PC-3 (cell line): ENCODE data around the gene TFG. TPM values are rescaled to one million over a fixed set of nuclear protein-coding genes. Genes with fewer than 3 reads are reported as not detected.

Experiments used
- ATAC-seq: fragments of 200-7000 bp; cut with Tn5 transposase; 2 replicates; pipeline ENCODE4 v1.9.1; 2020; ENCODE audit warnings: mild to moderate bottlenecking, moderate library complexity
- BruUV-seq: library from RNA; stranded (reverse); fragments of 400-500 nt; replicated peaks from 2 replicates; lab custom pipeline; 2021; lab: Mats Ljungman, UMichigan
- CTCF ChIA-PET: fragments of 300-600 bp; sonication (Branson Sonifier 250); formaldehyde crosslinking; loops from one replicate; lab custom pipeline; 2022; ENCODE audit warnings: antibody characterized with exemption; lab: Charles Lee
- POLR2A ChIA-PET: fragments of 300-600 bp; sonication (Branson Sonifier 250); formaldehyde crosslinking; loops from one replicate; lab custom pipeline; 2022; ENCODE audit warnings: antibody characterized with exemption; ENCODE audit not compliant: unreplicated experiment; lab: Charles Lee
- DNase-seq: peaks from one replicate; pipeline ENCODE4 v3.0.0-alpha.2; 2015
- H2AFZ ChIP-seq: fragments of 300-600 bp; sonication (generic); 2 replicates; pipeline ENCODE4 v1.6.0; 2016; ENCODE audit warnings: antibody characterized with exemption, low read length
- H3F3A ChIP-seq: fragments of 300-600 bp; sonication (generic); one replicate; pipeline ENCODE4 v1.6.0; 2017; ENCODE audit warnings: antibody characterized with exemption, low read length, control low read depth, mild to moderate bottlenecking; ENCODE audit not compliant: unreplicated experiment
- H3K27ac ChIP-seq: fragments of 300-600 bp; sonication (generic); 2 replicates; pipeline ENCODE4 v1.5.1; 2016; ENCODE audit warnings: mild to moderate bottlenecking, low read length
- H3K27me3 ChIP-seq: fragments of 300-600 bp; sonication (generic); 2 replicates; pipeline ENCODE4 v1.6.1; 2016; ENCODE audit warnings: low read length, mixed read lengths
- H3K36me3 ChIP-seq: fragments of 300-600 bp; sonication (generic); 2 replicates; pipeline ENCODE4 v1.6.1; 2016; ENCODE audit warnings: low read depth, mixed run types, low read length, mixed read lengths
- H3K4me1 ChIP-seq: fragments of 300-600 bp; sonication (generic); 2 replicates; pipeline ENCODE4 v1.5.1; 2016; ENCODE audit warnings: low read length; ENCODE audit not compliant: insufficient read depth
- H3K4me2 ChIP-seq: fragments of 300-600 bp; sonication (generic); 2 replicates; pipeline ENCODE4 v1.6.0; 2016; ENCODE audit warnings: low read length
- H3K4me3 ChIP-seq: fragments of 300-600 bp; sonication (generic); 2 replicates; pipeline ENCODE4 v1.5.1; 2016; ENCODE audit warnings: mild to moderate bottlenecking, low read length, mixed read lengths
- H3K79me2 ChIP-seq: fragments of 300-600 bp; sonication (generic); 2 replicates; pipeline ENCODE4 v1.6.1; 2017; ENCODE audit warnings: low read length, mixed read lengths
- H3K9ac ChIP-seq: fragments of 300-600 bp; sonication (generic); 2 replicates; pipeline ENCODE4 v1.6.0; 2016; ENCODE audit warnings: mild to moderate bottlenecking, low read length
- H3K9me2 ChIP-seq: fragments of 300-600 bp; sonication (generic); replicated peaks from 2 replicates; pipeline ENCODE4 v1.6.1; 2016; ENCODE audit warnings: mixed run types, low read length, mixed read lengths
- H3K9me3 ChIP-seq: fragments of 300-600 bp; sonication (generic); 2 replicates; pipeline ENCODE4 v1.6.1; 2016; ENCODE audit warnings: low read length, mixed read lengths
- H4K20me1 ChIP-seq: fragments of 300-600 bp; sonication (generic); 2 replicates; pipeline ENCODE4 v1.6.1; 2016; ENCODE audit warnings: low read length, mixed read lengths
- CTCF ChIP-seq: fragments of 300-600 bp; sonication (generic); conservative IDR thresholded peaks from 2 replicates; pipeline ENCODE4 v1.5.1; 2017; ENCODE audit warnings: antibody characterized with exemption, low read depth, mild to moderate bottlenecking, low read length
- EZH2 ChIP-seq: fragments of 300-600 bp; sonication (generic); IDR thresholded peaks from one replicate; pipeline ENCODE4 v1.6.1; 2017; ENCODE audit warnings: antibody characterized with exemption, mild to moderate bottlenecking, low read length; ENCODE audit not compliant: unreplicated experiment
- EZH2phosphoT487 ChIP-seq: fragments of 300-600 bp; sonication (generic); IDR thresholded peaks from 2 replicates; pipeline ENCODE4 v1.6.1; 2018; ENCODE audit warnings: mild to moderate bottlenecking, antibody characterized with exemption, low read length, borderline replicate concordance
- intact Hi-C: fragments of 100-400 bp; cut with micrococcal nuclease; formaldehyde crosslinking; loops from 2 replicates; pipeline ENCODE4 v1.9.0; 2023
- total RNA-seq: library from RNA; depleted of rRNA; stranded (reverse); fragments of >200 nt; gene quantifications from 2 replicates; pipeline ENCODE4 v1.2.3, GENCODE V29; 2014

The TFG gene
- total RNA-seq, 1 experiment from 2014 or later = 97.9 TPM

DNA sequence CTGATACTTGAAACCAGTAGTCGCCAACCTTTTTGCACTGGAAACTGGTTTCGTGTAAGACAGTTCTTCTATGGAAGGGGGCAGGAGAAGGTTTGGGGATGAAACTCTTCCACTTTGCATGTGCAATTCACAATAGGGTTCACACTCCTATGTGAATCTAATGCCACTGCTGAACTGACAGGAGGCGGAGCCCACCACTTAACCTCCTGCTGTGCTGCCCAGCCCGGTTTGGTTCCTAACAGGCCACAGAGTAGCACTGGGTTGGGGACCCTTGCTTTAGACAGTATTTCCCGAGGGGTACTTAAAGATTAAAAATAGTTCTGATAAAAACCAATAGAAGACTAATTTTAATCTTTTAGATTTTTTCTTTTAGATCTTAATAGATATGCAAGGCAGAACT is 11.1 kb downstream of the TFG start:
- ATAC-seq (no peak), DNase-seq (no peak)
- BruUV-seq = no TSS peak
- Histone ChIP-seq H3K9me3 (no peaks in the 10 kb centered on the region), H3K27me3 (no peaks in the 10 kb centered on the region), H3K79me2 (peaks cover 90% of the 10 kb centered on the region), H3K9me2 (no peaks in the 10 kb centered on the region), H3K36me3 (peaks cover 68% of the 10 kb centered on the region), H3K4me3 (no peak overlapping the region), H3K4me2 (no peak overlapping the region), H3K27ac (no peak overlapping the region), H3K4me1 (peaks cover 13% of the 10 kb centered on the region), H3F3A (no peaks in the 10 kb centered on the region), H4K20me1 (peaks cover 53% of the 10 kb centered on the region), H3K9ac (no peak overlapping the region), H2AFZ (no peak overlapping the region)
- POLR2A ChIA-PET = no interaction called here
- CTCF ChIA-PET = no interaction called here
- no peak for TF ChIP-seq EZH2
- intact Hi-C loops = no loop called here

DNA sequence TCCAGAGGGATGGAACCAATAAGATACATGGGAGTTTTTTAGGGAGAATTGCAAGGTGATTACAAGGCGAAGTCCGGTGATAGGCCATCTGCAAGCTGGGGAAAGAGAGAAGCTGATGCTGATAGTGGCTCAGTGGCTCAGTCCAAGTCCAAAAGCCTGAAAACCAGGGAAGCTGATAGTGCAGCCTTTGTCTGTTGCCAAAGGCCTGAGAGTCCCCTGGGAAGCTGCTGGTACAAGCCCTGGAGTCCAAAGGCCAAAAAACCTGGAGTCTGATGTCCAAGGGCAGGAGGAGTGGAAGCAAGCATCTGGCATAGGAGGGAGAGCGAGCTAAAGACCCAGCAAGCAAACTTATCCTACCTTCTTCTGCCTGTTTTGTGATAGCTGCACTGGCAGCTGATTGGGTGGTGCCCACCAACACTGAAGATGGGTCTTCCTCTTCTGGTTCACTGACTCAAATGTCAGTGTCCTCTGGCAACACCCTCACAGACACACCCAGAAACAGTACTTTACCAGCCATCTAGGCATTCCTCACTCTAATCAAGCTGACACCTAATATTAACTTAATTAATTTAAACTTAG is 16.7 kb downstream of the TFG start:
- POLR2A ChIA-PET = interaction anchor here (0.6 kb wide), 1 partner anchor 21 kb away, joined by 6 read pairs; no protein-coding TSS in a partner anchor

GRCh38 chr3:100726706-100727105 is 17.4 kb downstream of the TFG start:
- no TSS peak for BruUV-seq
- Histone ChIP-seq H3F3A (no peaks in the 10 kb centered on the region), H3K27ac (no peak overlapping the region), H4K20me1 (peaks cover 17% of the 10 kb centered on the region), H3K9ac (no peak overlapping the region), H3K27me3 (no peaks in the 10 kb centered on the region), H3K9me3 (no peaks in the 10 kb centered on the region), H3K79me2 (peaks cover 82% of the 10 kb centered on the region), H3K9me2 (no peaks in the 10 kb centered on the region), H3K4me3 (no peak overlapping the region), H3K4me1 (no peaks in the 10 kb centered on the region), H3K4me2 (no peak overlapping the region), H3K36me3 (peaks cover 73% of the 10 kb centered on the region), H2AFZ (no peak overlapping the region)
- intact Hi-C loops = no loop called here
- ATAC-seq (no peak), DNase-seq (no peak)
- POLR2A ChIA-PET = no interaction called here
- TF ChIP-seq EZH2phosphoT487 (no peak), CTCF (no peak), EZH2 (no peak)
- CTCF ChIA-PET = interaction anchor here (0.6 kb wide), 2 partner anchors 9 to 124 kb away, joined by 3 read pairs; no protein-coding TSS in a partner anchor

More for the DNA sequence above, 16.7 kb downstream of the TFG start:
- H4K20me1 ChIP-seq = peaks cover 17% of the 10 kb centered on the region
- H3K27ac ChIP-seq = no peak overlapping the region
- ATAC-seq (no peak), DNase-seq (no peak)
- intact Hi-C loops = no loop called here
- H3K36me3 ChIP-seq = peaks cover 74% of the 10 kb centered on the region
- no peaks in the 10 kb centered on the region for H3K9me2 ChIP-seq
- no peaks in the 10 kb centered on the region for H3K9me3 ChIP-seq
- H3K9ac ChIP-seq = no peak overlapping the region
- no peak overlapping the region for H3K4me3 ChIP-seq
- no peak overlapping the region for H3K4me2 ChIP-seq
- no TSS peak for BruUV-seq
- CTCF ChIA-PET = interaction anchor here (0.6 kb wide), 2 partner anchors 123 to 894 kb away, joined by 3 read pairs; no protein-coding TSS in a partner anchor
- H2AFZ ChIP-seq = no peak overlapping the region
- no peaks in the 10 kb centered on the region for H3F3A ChIP-seq
- no peaks in the 10 kb centered on the region for H3K4me1 ChIP-seq
- no peak for TF ChIP-seq EZH2phosphoT487
- H3K79me2 ChIP-seq = peaks cover 83% of the 10 kb centered on the region
- H3K27me3 ChIP-seq = no peaks in the 10 kb centered on the region
